Tibial nerve (tissue), 3 donors: ENCODE measurements around the gene IRS2.

Experiments used
- POLR2A ChIP-seq, 2 donors: fragments of 450-650 bp; IDR thresholded peaks; one replicate each; pipeline ENCODE4 v1.6.1; 2017; ENCODE audit warnings: antibody characterized with exemption in 2 of 2, mild to moderate bottlenecking in 2 of 2, moderate library complexity in 2 of 2
- TF ChIP-seq, protein P1 (sequence below), 5 experiments: fragments of 200-600 bp in 3 of 5; fragments of 450-650 bp in 2 of 5; sonication (generic) in 3 of 5; IDR thresholded peaks; one replicate each; pipeline ENCODE4 v1.5.1; 2016 to 2019; ENCODE audit warnings: antibody characterized with exemption in 5 of 5, mild to moderate bottlenecking in 3 of 5, moderate library complexity in 2 of 5

DNA sequence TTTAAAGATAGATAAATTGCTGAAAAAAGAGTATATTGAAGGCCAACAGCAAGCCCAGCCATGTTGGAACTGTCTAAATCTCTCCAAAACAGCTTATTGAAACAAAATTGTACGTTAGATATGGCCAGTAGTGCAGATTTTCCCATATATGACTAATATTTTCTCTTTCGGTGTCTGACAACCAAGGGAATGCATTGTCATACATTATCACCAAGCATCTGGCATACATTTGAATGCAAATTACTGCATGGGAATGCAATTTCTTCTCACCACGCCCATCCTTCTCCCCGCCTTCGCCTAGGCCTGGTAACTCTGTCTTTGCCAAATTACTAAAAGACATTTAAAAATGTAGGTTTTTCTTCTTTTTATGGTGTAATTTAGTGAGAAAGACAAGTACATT, 32.5 kb upstream of the IRS2 start:
- TF ChIP-seq, protein P1, sequence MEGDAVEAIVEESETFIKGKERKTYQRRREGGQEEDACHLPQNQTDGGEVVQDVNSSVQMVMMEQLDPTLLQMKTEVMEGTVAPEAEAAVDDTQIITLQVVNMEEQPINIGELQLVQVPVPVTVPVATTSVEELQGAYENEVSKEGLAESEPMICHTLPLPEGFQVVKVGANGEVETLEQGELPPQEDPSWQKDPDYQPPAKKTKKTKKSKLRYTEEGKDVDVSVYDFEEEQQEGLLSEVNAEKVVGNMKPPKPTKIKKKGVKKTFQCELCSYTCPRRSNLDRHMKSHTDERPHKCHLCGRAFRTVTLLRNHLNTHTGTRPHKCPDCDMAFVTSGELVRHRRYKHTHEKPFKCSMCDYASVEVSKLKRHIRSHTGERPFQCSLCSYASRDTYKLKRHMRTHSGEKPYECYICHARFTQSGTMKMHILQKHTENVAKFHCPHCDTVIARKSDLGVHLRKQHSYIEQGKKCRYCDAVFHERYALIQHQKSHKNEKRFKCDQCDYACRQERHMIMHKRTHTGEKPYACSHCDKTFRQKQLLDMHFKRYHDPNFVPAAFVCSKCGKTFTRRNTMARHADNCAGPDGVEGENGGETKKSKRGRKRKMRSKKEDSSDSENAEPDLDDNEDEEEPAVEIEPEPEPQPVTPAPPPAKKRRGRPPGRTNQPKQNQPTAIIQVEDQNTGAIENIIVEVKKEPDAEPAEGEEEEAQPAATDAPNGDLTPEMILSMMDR (IDR thresholded peaks at IDR 0.05), result no peak
- no peak for TF ChIP-seq POLR2A (IDR thresholded peaks at IDR 0.05)
